GM10847 (cell line): ENCODE data around the gene PKN3.

Experiments used
- POLR2A ChIP-seq: IDR thresholded peaks from 2 replicates; pipeline ENCODE4 v1.6.1; 2011; ENCODE audit not compliant: insufficient read length; ENCODE audit errors: extremely low read depth

PKN3 gene

DNA sequence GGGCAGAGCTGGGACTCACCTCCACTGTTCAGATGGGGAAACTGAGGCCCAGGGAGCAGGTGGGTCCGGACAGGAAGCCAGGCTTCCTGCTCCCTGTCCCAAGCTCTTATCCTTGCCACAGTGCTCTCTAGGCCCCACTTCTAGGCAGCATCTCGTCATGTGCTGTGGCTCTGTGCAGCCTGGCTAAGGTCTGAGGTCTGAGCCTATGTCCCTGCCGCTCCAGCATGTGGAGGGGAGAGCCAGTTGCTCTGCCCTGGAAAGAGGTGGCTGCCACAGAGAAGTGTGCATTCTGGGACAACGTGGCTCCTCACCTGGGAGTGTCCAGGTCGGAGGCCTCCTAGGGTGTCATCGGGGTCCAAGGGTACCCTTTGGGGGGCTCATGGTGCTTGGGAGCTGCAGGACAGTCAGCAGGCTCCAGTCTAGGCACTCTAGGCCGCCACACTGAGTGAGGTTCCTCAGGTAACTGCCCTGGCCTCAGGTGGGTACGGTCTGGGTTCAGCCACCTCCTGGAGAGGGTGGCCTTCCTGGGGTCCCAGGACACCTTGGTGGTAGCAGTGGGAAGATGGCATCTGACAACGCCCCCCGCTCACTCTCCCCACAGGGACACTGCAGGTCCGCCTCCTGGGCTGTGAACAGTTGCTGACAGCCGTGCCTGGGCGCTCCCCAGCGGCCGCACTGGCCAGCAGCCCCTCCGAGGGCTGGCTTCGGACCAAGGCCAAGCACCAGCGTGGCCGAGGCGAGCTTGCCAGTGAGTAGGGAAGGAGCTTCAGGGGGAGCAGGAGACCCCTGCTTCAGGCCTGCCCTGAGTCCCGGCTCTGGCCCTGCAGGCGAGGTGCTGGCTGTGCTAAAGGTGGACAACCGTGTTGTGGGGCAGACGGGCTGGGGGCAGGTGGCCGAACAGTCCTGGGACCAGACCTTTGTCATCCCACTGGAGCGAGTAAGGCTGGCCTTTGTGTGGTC, 10.4 kb downstream of the PKN3 start:
- TF ChIP-seq POLR2A: no peak

DNA sequence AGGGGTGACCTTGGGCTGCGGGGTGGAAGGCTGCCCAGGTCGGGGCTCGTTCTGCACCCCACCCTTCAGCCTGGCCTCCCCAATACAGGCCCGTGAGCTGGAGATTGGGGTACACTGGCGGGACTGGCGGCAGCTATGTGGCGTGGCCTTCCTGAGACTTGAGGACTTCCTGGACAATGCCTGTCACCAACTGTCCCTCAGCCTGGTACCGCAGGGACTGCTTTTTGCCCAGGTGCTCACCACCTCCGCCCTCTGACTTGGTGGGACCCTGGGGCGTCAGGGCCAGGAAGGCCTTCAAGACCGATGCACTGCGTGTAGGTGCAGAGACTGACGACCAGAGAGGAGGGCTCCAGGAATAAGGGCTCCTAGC, 11.1 kb downstream of the PKN3 start:
- TF ChIP-seq POLR2A: no peak

DNA sequence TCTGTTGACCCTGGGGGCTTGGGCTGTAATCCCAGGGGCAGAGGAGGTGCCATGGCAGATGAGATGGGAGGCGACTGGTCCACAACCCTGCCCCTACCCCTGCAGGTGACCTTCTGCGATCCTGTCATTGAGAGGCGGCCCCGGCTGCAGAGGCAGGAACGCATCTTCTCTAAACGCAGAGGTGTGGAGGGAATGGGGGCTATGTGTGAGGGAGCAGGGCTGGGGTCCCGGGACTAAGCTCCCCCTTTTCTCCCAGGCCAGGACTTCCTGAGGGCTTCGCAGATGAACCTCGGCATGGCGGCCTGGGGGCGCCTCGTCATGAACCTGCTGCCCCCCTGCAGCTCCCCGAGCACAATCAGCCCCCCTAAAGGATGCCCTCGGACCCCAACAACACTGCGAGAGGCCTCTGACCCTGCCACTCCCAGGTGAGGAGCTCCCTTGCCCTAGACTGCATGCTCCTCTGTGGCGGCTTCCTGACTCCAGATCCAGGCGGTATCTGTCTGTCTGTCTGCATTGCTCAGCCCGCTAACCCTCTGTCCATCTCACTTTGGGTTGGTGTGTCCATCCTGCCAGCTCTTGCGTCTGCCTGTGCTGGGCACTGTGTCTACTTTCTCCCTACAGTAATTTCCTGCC, 11.8 kb downstream of the PKN3 start:
- TF ChIP-seq POLR2A: no peak

DNA sequence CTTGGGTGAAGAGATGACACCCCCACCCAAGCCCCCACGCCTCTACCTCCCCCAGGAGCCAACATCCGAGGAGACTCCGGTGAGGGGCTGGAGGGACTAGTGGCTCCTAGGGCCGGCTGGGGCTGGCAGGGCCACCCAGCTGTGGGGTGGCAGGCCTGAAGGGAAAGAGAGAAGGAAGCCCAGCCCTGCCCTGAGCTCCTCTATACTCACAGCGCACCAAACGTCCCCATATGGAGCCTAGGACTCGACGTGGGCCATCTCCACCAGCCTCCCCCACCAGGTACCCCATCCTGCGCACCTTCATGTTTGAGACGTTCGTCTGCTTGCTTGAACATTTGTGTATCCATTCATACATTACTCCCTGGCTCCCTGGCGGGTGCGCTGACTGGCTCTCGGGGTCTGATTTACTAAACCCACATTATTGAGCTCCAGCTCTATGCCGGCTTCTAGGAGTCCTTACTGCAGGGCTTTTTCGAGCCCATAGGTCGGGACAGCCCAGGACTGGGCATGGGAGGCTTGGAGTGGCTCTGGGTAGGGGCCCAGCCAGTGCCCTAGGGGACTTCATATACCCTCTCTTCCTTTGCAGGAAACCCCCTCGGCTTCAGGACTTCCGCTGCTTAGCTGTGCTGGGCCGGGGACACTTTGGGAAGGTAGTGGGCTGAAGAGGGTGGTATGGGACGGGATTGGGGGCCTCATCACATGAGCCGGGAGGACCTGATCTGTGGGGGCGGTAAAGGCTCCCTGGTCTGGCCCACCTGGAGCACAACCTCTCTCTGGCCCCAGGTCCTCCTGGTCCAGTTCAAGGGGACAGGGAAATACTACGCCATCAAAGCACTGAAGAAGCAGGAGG, 12.5 kb downstream of the PKN3 start:
- no peak for TF ChIP-seq POLR2A

DNA sequence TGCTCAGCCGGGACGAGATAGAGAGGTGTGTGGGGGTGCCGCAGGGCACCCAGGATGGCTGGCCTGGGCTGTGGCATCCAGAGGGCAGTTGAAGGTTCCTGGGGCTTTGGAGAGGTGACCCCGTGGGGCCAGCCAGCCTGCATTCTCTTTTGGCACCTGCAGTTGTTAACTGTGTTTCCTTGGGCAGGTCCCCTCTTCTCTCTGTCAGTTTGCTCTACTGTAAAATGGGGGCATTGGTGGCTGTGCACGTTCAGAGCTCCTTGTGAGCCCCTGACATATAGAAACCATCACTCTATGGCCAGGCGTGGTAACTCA, 13.1 kb downstream of the PKN3 start:
- no peak for TF ChIP-seq POLR2A

DNA sequence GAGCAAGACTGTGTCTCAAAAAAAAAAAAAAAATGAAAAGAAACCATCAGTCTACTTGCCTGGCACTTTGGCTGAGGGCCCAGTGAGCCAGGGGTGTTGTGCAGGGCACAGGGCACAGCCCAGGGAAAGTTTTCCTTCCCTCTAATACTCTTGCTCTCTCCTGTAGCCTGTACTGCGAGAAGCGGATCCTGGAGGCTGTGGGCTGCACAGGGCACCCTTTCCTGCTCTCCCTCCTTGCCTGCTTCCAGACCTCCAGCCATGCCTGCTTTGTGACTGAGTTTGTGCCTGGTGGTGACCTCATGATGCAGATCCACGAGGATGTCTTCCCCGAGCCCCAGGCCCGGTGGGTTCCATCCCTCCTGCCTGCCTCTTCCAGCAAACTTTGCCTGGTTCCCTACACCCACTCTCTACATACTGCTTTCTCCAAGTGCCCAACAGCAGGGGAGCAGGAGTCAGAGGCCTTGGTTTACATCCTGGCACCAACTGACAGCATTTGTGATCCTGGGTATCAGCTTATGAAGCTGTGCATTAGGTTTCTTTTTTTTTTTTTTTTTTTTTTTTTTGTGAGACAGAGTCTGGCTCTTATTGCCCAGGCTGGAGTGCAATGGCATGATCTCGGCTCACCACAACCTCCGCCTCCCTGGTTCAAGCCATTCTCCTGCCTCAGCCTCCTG, 14.4 kb downstream of the PKN3 start:
- no peak for TF ChIP-seq POLR2A

DNA sequence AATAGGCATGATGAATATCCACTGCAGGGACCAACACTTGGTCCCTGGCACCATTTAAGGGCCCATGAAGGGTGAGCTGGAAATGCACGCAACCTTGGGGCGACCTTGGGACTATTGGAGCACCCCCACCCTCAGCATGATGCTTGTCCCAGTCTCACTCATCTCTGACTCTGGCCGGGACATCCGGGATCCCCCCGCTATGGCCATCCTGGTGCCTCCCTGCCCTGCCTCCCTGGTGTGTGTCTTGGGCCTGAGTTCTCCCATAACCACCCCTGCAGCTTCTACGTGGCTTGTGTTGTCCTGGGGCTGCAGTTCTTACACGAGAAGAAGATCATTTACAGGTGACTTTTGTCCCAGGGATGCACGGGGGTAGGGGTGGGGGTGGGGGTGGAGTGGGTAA, 15.7 kb downstream of the PKN3 start:
- TF ChIP-seq POLR2A: no peak

DNA sequence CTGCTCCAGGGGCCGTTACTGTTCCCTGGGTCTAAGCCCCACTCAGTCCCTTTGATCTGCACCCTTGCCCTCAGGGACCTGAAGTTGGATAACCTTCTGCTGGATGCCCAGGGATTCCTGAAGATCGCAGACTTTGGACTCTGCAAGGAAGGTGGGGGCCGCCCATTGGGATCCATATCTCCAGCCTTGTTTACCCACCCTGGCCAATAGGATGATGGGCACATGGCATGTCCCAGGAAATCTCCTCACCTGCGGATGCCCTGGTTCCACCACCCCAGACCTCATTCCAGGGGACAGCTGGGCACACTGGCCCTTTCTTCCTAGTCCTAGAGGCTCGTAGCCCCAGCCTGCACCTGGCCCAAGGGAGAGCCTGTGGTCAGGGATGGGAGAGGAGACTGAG, 16.2 kb downstream of the PKN3 start:
- TF ChIP-seq POLR2A: no peak

DNA sequence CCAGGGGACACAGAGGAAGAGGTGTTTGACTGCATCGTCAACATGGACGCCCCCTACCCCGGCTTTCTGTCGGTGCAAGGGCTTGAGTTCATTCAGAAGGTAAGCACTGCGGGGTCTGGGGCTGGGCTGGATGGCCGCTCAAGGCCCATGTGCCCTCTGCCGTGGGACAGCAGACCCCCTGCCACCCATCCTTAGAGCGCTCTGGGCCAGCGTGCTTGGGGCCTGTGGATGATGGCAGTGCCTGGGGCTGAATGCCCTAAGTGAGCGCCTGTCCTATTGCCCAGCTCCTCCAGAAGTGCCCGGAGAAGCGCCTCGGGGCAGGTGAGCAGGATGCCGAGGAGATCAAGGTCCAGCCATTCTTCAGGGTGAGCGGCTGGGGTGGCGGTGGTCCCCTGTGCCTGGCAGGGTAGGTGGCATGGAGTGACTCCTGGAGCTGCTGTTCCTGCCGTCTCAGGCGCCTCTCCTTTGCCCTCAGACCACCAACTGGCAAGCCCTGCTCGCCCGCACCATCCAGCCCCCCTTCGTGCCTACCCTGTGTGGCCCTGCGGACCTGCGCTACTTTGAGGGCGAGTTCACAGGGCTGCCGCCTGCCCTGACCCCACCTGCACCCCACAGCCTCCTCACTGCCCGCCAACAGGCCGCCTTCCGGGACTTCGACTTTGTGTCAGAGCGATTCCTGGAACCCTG, 17.8 kb downstream of the PKN3 start:
- no peak for TF ChIP-seq POLR2A

DNA sequence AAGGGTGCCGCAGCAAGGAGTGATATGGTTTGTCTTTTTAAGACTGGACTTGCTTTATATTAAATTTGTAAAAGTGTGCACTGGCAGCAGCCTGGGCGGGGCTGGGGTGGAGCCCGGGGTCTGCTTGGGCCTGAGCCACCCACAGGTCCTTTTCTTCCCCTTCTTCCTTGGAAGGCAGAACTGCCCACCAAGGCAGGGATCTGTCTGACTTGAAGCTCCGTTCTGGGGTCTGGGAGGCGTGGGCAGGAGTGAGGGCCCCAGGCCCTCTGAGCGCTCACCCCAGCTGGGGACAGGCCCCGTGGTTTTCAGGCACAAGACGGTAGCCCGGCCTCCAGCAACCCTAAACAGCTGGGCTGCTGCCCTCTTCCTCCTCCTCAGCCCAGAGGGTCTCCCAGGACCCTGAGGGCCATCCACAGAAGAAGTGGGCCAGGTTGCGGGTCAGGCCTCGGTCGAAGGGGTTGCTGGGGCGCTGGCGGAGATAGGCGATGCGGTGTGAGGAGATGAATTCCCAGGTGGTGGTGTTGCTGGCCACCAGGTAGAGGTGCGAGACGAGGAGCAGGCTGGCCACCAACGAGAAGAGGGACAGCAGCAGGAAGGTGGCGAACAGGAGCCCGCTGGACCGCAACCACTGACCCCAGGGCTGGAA, 18.7 kb downstream of the PKN3 start:
- TF ChIP-seq POLR2A: no peak

DNA sequence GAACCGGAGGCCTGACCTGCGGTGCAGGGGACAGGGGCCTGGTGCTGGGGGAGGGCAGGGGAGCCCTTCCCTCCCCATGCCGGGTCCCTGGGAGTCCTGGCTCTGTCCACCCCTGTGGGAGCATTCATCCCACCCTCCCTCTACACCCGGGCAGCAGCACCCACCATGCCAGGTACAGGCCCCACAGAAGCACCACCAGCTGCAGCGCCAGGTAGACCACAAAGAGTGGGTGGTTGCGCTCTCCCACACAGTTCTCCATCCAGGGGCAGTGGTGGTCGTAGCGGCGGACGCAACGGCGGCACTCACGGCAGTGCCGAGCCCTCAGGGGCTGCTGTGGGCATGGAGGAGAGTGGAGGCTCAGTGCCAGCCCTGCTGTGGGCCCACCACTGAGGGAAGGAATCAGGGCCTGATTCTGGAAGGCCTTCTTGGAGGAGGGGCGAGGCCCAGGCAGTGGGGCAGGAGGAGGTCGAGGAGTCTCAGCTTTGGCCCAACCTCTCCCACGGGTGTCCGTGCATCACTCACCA, 19.2 kb downstream of the PKN3 start:
- TF ChIP-seq POLR2A: no peak

DNA sequence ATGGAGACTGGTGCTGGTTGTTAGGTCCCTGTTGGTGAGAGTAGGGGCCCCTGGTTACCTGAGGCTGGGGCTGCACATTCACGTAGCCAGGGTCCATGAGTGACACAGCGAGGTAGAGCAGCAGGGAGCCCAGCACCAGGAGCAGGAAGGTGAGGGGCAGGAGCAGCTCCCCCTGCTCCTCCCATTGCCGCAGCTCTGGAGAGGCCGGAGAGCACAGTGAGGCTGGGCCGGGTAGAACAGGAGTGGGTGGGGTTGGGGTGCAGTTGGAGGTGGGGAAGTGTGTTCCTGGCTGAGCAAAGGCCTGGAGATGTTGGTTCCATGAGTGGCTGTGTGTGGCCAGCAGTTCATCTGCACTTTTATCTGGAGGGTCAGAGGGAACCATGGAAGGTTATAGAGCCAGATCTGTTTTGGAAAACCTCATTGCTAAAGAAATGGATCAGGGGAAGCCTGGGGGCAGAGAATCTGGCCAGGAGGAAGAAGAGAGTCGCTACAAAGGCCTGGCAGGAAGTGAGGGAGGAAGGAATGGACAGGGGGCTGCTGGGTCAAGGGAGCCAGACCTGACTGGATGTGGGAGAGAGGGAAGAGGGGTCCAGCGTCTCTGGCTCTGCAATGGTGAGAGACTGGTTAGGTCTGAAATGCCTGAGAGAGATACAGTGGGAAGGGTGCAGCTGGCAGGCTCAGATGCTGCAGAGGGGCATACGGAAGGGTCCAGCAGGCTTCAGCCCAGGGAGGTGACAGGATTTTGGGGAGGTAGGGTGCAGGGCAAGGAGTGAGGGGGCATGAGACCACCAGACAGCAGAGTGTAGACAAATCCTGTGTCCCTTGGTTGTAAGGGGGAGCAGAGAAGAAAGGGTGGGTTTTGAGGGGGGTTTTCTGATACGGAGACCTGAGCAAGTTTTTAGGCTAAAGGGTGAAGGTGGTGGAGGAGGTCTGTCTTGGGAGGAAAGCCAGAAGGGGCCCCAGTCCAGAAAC, 20.4 kb downstream of the PKN3 start:
- TF ChIP-seq POLR2A: no peak

DNA sequence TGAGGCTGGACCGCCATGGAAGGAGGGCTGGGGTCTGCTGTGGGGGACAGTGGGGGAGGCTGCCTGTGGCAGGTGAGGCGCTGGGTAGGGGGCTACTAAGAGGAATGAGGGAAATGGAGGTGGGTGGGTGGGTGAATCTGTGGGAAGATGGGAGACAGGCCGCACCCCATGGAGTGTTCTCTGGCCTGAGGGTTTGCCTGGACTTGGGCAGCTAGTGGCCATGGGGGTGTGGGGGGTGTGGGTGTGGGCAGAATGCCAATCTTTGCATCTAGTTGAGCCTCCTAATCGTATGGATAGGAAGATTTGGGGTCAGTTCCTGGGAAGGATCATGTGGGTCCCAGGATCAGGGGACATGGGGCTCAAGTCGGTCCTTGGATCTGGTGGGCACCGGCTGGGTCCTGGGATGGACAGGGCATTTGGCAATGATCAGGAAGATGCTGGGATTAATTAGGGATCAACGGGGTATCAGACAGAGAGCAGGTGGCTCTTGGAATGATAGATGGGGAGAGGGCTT, 21.1 kb downstream of the PKN3 start:
- TF ChIP-seq POLR2A: no peak
